ENCODE data around the gene C1orf210.

DNA sequence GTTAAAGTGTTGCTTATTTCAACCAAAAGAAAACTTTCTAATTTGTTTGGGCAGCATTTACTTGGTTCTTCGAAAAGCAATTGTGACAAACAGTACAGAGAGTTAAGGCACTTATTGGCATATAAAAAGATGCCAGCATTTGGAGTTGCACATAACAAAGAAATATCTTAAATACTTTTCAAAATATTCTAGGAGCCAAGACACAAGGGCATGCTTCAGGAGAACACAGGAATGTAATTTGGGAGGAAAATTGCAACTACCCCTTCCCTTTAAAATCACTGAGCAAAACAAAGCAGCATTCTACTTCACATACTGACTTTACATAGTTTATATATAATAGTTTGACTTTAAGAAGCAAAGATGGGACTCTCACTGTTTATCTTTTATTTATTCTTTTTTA lies 10.8 kb upstream of the C1orf210 start:
- TF ChIP-seq CTCF (IDR thresholded peaks at IDR 0.05; ENCODE audit: low read depth, low read length, poor library complexity, severe bottlenecking) (no peak), EZH2phosphoT487 (IDR thresholded peaks at IDR 0.05; ENCODE audit: borderline replicate concordance, low read length) (no peak)

Data from DOHH2 (cell line).